ENCODE measurements around the gene FBXO33. TPM values are rescaled to one million over a fixed set of nuclear protein-coding genes. Genes with fewer than 3 reads are reported as not detected.

FBXO33 gene
- polyA plus RNA-seq, 1 donor from 2014 or later, result 32.0 TPM

DNA sequence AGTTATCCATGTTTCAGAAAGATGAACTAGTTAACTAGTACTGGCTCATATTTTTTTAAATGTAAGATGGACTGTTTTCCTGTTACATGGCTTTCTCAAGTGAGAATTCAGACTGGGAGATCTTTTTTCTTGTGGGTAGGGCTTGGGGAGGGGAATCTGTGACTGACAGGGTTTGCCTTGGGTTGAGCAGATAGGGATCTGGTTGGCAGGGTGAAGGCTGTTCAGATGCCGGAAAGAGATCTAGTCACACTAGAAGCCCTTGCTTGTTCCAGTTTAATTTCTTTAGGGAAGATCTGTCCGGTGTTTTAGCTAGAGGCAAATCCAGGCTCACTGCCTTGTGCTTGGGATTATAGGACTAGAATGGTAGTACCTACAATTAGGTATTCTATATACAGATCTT is 63.2 kb downstream of the FBXO33 start:
- Histone ChIP-seq H3K9me2 (ENCODE audit: insufficient read depth, low read length) (no peaks in the 10 kb centered on the region), H3K4me3 (ENCODE audit: low read length) (no peak overlapping the region), H3K79me2 (replicated peaks; ENCODE audit: insufficient read depth, low read length) (no peaks in the 10 kb centered on the region), H3K36me3 (ENCODE audit: insufficient read depth, low read length) (no peaks in the 10 kb centered on the region), H3K9me3 (ENCODE audit: low read length) (no peaks in the 10 kb centered on the region), H2AFZ (ENCODE audit: low read depth, low read length) (no peak overlapping the region), H3F3A (ENCODE audit: insufficient read depth, low read length, poor library complexity, severe bottlenecking) (no peaks in the 10 kb centered on the region), H3K27ac (ENCODE audit: low read length) (no peak overlapping the region), H3K9ac (ENCODE audit: low read length) (no peak overlapping the region), H3K4me2 (ENCODE audit: low read length) (no peak overlapping the region), H4K20me1 (ENCODE audit: insufficient read depth) (no peaks in the 10 kb centered on the region), H3K27me3 (ENCODE audit: insufficient read depth, low read depth, low read length) (no peaks in the 10 kb centered on the region)
- TF ChIP-seq RAD21 (conservative IDR thresholded peaks at IDR 0.05), result no peak
- TF ChIP-seq POLR2AphosphoS5 (IDR thresholded peaks at IDR 0.05), result no peak
- no peak for TF ChIP-seq TAF1 (IDR thresholded peaks at IDR 0.05; ENCODE audit: low read depth)
- TF ChIP-seq, protein P1, sequence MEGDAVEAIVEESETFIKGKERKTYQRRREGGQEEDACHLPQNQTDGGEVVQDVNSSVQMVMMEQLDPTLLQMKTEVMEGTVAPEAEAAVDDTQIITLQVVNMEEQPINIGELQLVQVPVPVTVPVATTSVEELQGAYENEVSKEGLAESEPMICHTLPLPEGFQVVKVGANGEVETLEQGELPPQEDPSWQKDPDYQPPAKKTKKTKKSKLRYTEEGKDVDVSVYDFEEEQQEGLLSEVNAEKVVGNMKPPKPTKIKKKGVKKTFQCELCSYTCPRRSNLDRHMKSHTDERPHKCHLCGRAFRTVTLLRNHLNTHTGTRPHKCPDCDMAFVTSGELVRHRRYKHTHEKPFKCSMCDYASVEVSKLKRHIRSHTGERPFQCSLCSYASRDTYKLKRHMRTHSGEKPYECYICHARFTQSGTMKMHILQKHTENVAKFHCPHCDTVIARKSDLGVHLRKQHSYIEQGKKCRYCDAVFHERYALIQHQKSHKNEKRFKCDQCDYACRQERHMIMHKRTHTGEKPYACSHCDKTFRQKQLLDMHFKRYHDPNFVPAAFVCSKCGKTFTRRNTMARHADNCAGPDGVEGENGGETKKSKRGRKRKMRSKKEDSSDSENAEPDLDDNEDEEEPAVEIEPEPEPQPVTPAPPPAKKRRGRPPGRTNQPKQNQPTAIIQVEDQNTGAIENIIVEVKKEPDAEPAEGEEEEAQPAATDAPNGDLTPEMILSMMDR (IDR thresholded peaks at IDR 0.05; ENCODE audit: poor library complexity, severe bottlenecking), result no peak

DNA sequence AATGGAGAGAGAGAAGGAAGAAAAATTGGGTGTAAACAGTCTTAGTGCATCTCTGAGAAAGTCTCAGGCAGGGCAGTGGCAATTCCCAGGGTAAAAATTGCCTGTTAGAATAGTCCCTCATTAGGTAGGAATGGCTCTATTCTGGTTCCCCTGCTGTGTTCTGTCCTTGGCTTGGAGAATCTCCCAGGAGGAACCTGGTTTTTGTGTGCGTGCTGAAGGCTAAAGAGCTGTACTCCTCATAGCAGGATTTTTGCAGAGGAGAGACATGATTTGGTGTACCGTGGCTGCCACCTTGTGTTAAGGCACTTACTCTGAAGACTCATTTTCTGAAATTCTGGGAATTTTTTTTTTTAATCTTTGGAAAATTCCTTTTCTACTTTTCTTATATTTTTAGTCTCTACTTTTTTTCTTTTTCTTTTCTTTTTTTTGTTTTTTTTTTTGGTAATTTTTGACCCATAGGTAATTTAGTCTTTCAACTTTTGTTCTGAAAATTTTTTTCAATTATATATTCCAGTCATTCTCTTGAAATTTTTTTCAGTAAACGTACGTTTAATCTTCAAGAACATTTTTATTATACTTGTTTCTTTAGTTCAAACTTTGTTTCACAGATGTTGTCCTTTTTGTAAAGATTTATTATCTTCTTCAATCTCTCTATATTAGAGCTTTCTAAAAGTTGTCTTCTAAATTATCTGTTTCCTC is 63.8 kb downstream of the FBXO33 start:
- H3K27ac ChIP-seq (ENCODE audit: low read length), result no peak overlapping the region
- no peak overlapping the region for H3K9ac ChIP-seq (ENCODE audit: low read length)
- no peaks in the 10 kb centered on the region for H3F3A ChIP-seq (ENCODE audit: insufficient read depth, low read length, poor library complexity, severe bottlenecking)
- H3K4me2 ChIP-seq (ENCODE audit: low read length), result no peak overlapping the region
- H4K20me1 ChIP-seq (ENCODE audit: insufficient read depth), result no peaks in the 10 kb centered on the region
- H3K27me3 ChIP-seq (ENCODE audit: insufficient read depth, low read depth, low read length), result no peaks in the 10 kb centered on the region
- no peaks in the 10 kb centered on the region for H3K9me3 ChIP-seq (ENCODE audit: low read length)
- H2AFZ ChIP-seq (ENCODE audit: low read depth, low read length), result no peak overlapping the region
- H3K4me3 ChIP-seq (ENCODE audit: low read length), result no peak overlapping the region
- H3K9me2 ChIP-seq (ENCODE audit: insufficient read depth, low read length), result no peaks in the 10 kb centered on the region
- no peaks in the 10 kb centered on the region for H3K79me2 ChIP-seq (replicated peaks; ENCODE audit: insufficient read depth, low read length)
- no peaks in the 10 kb centered on the region for H3K36me3 ChIP-seq (ENCODE audit: insufficient read depth, low read length)
- TF ChIP-seq EZH2 (IDR thresholded peaks at IDR 0.05; ENCODE audit: borderline replicate concordance, insufficient read depth, low read length, poor library complexity, severe bottlenecking), result no peak
- TF ChIP-seq SMC3 (conservative IDR thresholded peaks at IDR 0.05; ENCODE audit: poor library complexity), result peak; percentile 70
- TF ChIP-seq, protein P1 (IDR thresholded peaks at IDR 0.05; ENCODE audit: poor library complexity, severe bottlenecking), result peak; percentile 72
- TF ChIP-seq, protein P2, sequence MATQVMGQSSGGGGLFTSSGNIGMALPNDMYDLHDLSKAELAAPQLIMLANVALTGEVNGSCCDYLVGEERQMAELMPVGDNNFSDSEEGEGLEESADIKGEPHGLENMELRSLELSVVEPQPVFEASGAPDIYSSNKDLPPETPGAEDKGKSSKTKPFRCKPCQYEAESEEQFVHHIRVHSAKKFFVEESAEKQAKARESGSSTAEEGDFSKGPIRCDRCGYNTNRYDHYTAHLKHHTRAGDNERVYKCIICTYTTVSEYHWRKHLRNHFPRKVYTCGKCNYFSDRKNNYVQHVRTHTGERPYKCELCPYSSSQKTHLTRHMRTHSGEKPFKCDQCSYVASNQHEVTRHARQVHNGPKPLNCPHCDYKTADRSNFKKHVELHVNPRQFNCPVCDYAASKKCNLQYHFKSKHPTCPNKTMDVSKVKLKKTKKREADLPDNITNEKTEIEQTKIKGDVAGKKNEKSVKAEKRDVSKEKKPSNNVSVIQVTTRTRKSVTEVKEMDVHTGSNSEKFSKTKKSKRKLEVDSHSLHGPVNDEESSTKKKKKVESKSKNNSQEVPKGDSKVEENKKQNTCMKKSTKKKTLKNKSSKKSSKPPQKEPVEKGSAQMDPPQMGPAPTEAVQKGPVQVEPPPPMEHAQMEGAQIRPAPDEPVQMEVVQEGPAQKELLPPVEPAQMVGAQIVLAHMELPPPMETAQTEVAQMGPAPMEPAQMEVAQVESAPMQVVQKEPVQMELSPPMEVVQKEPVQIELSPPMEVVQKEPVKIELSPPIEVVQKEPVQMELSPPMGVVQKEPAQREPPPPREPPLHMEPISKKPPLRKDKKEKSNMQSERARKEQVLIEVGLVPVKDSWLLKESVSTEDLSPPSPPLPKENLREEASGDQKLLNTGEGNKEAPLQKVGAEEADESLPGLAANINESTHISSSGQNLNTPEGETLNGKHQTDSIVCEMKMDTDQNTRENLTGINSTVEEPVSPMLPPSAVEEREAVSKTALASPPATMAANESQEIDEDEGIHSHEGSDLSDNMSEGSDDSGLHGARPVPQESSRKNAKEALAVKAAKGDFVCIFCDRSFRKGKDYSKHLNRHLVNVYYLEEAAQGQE (IDR thresholded peaks at IDR 0.05; ENCODE audit: borderline replicate concordance), result no peak
- TF ChIP-seq TAF1 (IDR thresholded peaks at IDR 0.05; ENCODE audit: low read depth), result no peak
- TF ChIP-seq RAD21 (conservative IDR thresholded peaks at IDR 0.05), result peak; percentile 77
- TF ChIP-seq MXI1 (conservative IDR thresholded peaks at IDR 0.05; ENCODE audit: poor library complexity, severe bottlenecking), result no peak
- no peak for TF ChIP-seq POLR2AphosphoS5 (IDR thresholded peaks at IDR 0.05)
- no peak for TF ChIP-seq EP300 (conservative IDR thresholded peaks at IDR 0.05; ENCODE audit: poor library complexity, severe bottlenecking)
